HepG2 (cell line): Measurements from ENCODE around the gene SLC43A1. TPM values are rescaled to one million over a fixed set of nuclear protein-coding genes. Genes with fewer than 3 reads are reported as not detected.

Experiments used
- ATAC-seq: fragments of 200-7000 bp; cut with Tn5 transposase; 3 replicates; pipeline ENCODE4 v1.9.1; 2020; ENCODE audit warnings: mild to moderate bottlenecking, moderate library complexity
- BruUV-seq: library from RNA; stranded (reverse); fragments of 400-500 nt; replicated peaks from 2 replicates; lab custom pipeline; 2021; lab: Mats Ljungman, UMichigan
- CTCF ChIA-PET: fragments of 300-600 bp; formaldehyde crosslinking; extraction: SDS; loops from one replicate; lab custom pipeline; 2021; ENCODE audit warnings: low total read pairs, inconsistent platforms, low intra/inter-chr PET ratio; lab: Yijun Ruan, JAX
- POLR2A ChIA-PET: fragments of 350-600 bp; sonication (Branson Sonifier 250); formaldehyde crosslinking; loops from one replicate; lab custom pipeline; 2020; ENCODE audit warnings: antibody characterized with exemption, inconsistent platforms; lab: Yijun Ruan, JAX
- DNase-seq: peaks from one replicate; pipeline ENCODE4 v3.0.0-alpha.2; 2015; ENCODE audit warnings: low spot score
- FAIRE-seq: peaks from 3 replicates; lab custom pipeline; 2011; peaks lifted over from hg19 to GRCh38; lab: Jason Lieb, UNC
- H2AFZ ChIP-seq: one replicate; pipeline ENCODE4 v1.6.1; 2011; ENCODE audit warnings: low read length, inconsistent platforms
- H3K27ac ChIP-seq: fragments of 300-600 bp; 3 replicates; pipeline ENCODE4 v1.8.0; 2011; ENCODE audit warnings: mixed run types, mild to moderate bottlenecking, mixed read lengths, low read length, inconsistent platforms; ENCODE audit not compliant: insufficient read depth; ENCODE audit errors: extremely low read length
- H3K27me3 ChIP-seq, 2 experiments: fragments of 200-600 bp in 1 of 2; 2 replicates in 1 of 2; 3 replicates in 1 of 2; pipeline versions ENCODE4 v1.6.0 to v1.8.0; 2011; ENCODE audit warnings: low read length in 2 of 2, mild to moderate bottlenecking in 2 of 2, moderate library complexity in 2 of 2, inconsistent platforms in 1 of 2; ENCODE audit not compliant: insufficient read depth in 2 of 2, control insufficient read depth in 1 of 2
- H3K36me3 ChIP-seq, 2 experiments: fragments of 200-600 bp in 1 of 2; replicated peaks in 1 of 2; 2 replicates in 1 of 2; 3 replicates in 1 of 2; pipeline versions ENCODE4 v1.5.1 to v1.8.0; 2011; ENCODE audit warnings: low read length in 2 of 2, inconsistent platforms in 1 of 2; ENCODE audit not compliant: insufficient read depth in 2 of 2, control insufficient read depth in 1 of 2
- H3K4me1 ChIP-seq: 2 replicates; pipeline ENCODE4 v1.5.1; 2012; ENCODE audit warnings: low read length, inconsistent platforms; ENCODE audit not compliant: insufficient read depth
- H3K4me2 ChIP-seq: 2 replicates; pipeline ENCODE4 v1.6.0; 2011; ENCODE audit warnings: low read depth, low read length, inconsistent platforms
- H3K4me3 ChIP-seq, 3 experiments: fragments of 200-600 bp in 1 of 3; sonication (generic), shearing (Covaris generic) in 1 of 3; replicated peaks in 1 of 3; 2 replicates each; pipeline ENCODE4 v1.5.1; 2011 to 2016; ENCODE audit warnings: low read length in 3 of 3, inconsistent platforms in 2 of 3, low read depth in 2 of 3, mild to moderate bottlenecking in 2 of 3, control low read depth in 1 of 3, mixed read lengths in 1 of 3; ENCODE audit not compliant: insufficient read depth in 1 of 3
- H3K79me2 ChIP-seq: one replicate; pipeline ENCODE4 v1.6.1; 2011; ENCODE audit warnings: low read length, inconsistent platforms; ENCODE audit not compliant: insufficient read depth
- H3K9ac ChIP-seq: 2 replicates; pipeline ENCODE4 v1.6.0; 2011; ENCODE audit warnings: mild to moderate bottlenecking, low read depth, low read length, inconsistent platforms; ENCODE audit not compliant: insufficient read depth
- H3K9me3 ChIP-seq: 2 replicates; pipeline ENCODE4 v1.5.1; 2012; ENCODE audit warnings: mild to moderate bottlenecking, low read length
- H4K20me1 ChIP-seq: 2 replicates; pipeline ENCODE4 v1.6.0; 2011; ENCODE audit warnings: inconsistent platforms, mild to moderate bottlenecking, low read length, moderate library complexity; ENCODE audit not compliant: insufficient read depth
- AGO2 ChIP-seq: fragments of 200-400 bp; formaldehyde crosslinking; optimal IDR thresholded peaks from 2 replicates; pipeline ENCODE3; 2017; ENCODE audit warnings: mild to moderate bottlenecking, low read depth, low read length, moderate library complexity
- NONO ChIP-seq, 2 experiments: fragments of 450-650 bp in 1 of 2; sonication (generic) in 1 of 2; formaldehyde crosslinking in 1 of 2; IDR thresholded peaks in 1 of 2; conservative IDR thresholded peaks in 1 of 2; 2 replicates each; pipeline versions ENCODE4 v1.6.1 to v1.8.0; 2017 to 2022; ENCODE audit warnings: mild to moderate bottlenecking in 1 of 2, missing genetic modification reagents in 1 of 2, moderate library complexity in 1 of 2
- POLR2G ChIP-seq: fragments of 200-400 bp; formaldehyde crosslinking; IDR thresholded peaks from 2 replicates; pipeline ENCODE4 v1.6.1; 2018; ENCODE audit warnings: mild to moderate bottlenecking, low read depth, low read length, moderate library complexity
- RAD21 ChIP-seq: fragments of 450-650 bp; formaldehyde crosslinking; IDR thresholded peaks from 2 replicates; pipeline ENCODE4 v1.5.0; 2020; ENCODE audit warnings: mild to moderate bottlenecking
- RFX5 ChIP-seq: IDR thresholded peaks from 2 replicates; pipeline ENCODE4 v1.6.1; 2011; ENCODE audit warnings: low read depth, low read length, improper control_type of control experiment
- ZBTB38 ChIP-seq: sonication (generic); formaldehyde crosslinking; IDR thresholded peaks from 2 replicates; pipeline ENCODE4 v1.5.1; 2020; ENCODE audit warnings: mild to moderate bottlenecking, missing genetic modification reagents
- ZFAT ChIP-seq: sonication (generic); formaldehyde crosslinking; conservative IDR thresholded peaks from 2 replicates; pipeline ENCODE4 v1.8.1; 2023; ENCODE audit warnings: missing genetic modification reagents, inconsistent platforms
- ZFX ChIP-seq: sonication (generic); formaldehyde crosslinking; IDR thresholded peaks from 2 replicates; pipeline ENCODE4 v1.4.0; 2020; ENCODE audit warnings: mild to moderate bottlenecking, low read depth, missing genetic modification reagents, moderate library complexity
- ZNF10 ChIP-seq: sonication (generic); formaldehyde crosslinking; IDR thresholded peaks from 2 replicates; pipeline ENCODE4 v1.4.0; 2020; ENCODE audit warnings: mild to moderate bottlenecking, low read depth, missing genetic modification reagents, borderline replicate concordance
- ZNF17 ChIP-seq: sonication (generic); formaldehyde crosslinking; IDR thresholded peaks from 2 replicates; pipeline ENCODE4 v1.5.0; 2020; ENCODE audit warnings: mild to moderate bottlenecking, missing genetic modification reagents
- ZNF652 ChIP-seq: IDR thresholded peaks from 2 replicates; pipeline ENCODE4 v1.6.1; 2016; ENCODE audit warnings: low read depth, borderline replicate concordance
- ZNF678 ChIP-seq: sonication (generic); formaldehyde crosslinking; IDR thresholded peaks from 2 replicates; pipeline ENCODE4 v1.4.0; 2020; ENCODE audit warnings: mild to moderate bottlenecking, missing genetic modification reagents
- WGBS: methylation state at CpG from one replicate; pipeline ENCODE4 v1.1.6; 2017; ENCODE audit warnings: low lambda C conversion rate; 5-methylcytosine and 5-hydroxymethylcytosine counted together
- in situ Hi-C: cut with HindIII; loops from 2 replicates; pipeline ENCODE4 v1.10.0; 2017; ENCODE audit warnings: low pct_unique_long_range_greater_than_20kb; ENCODE audit not compliant: extremely low pct_ligation_motif_present
- intact Hi-C: fragments of 100-400 bp; cut with micrococcal nuclease; formaldehyde crosslinking; loops from one replicate; pipeline ENCODE4 v1.10.0; 2022; ENCODE audit not compliant: unreplicated experiment
- polyA plus RNA-seq, 8 experiments: library from polyadenylated mRNA; depleted of rRNA in 3 of 8; stranded (reverse) in 7 of 8; unstranded in 1 of 8; fragments of >200 nt; fragmentation: Illumina TruSeq in 4 of 8; extraction: Trizol in 4 of 8; gene quantifications; 2 replicates each; pipeline versions ENCODE4 v1.2.1 to v1.2.3, GENCODE V29; 2011 to 2016; ENCODE audit warnings: low read depth in 4 of 8, missing spikeins in 1 of 8, mixed read lengths in 1 of 8; ENCODE audit not compliant: insufficient read depth in 1 of 8
- total RNA-seq, 5 experiments: library from RNA; depleted of rRNA; stranded (reverse); fragments of >200 nt; fragmentation: Illumina TruSeq; extraction: Trizol; gene quantifications; 2 replicates each; pipeline ENCODE4 v1.2.3, GENCODE V29; 2016; ENCODE audit warnings: low read depth in 1 of 5
- TF ChIP-seq, protein P1 (sequence below): sonication (generic); formaldehyde crosslinking; IDR thresholded peaks from 2 replicates; pipeline ENCODE4 v1.4.0; 2020; ENCODE audit warnings: missing genetic modification reagents, borderline replicate concordance
- TF ChIP-seq, protein P2 (sequence below): sonication (generic); formaldehyde crosslinking; IDR thresholded peaks from 2 replicates; pipeline ENCODE4 v1.4.0; 2020; ENCODE audit warnings: missing genetic modification reagents
- TF ChIP-seq, protein P3 (sequence below): sonication (generic); formaldehyde crosslinking; IDR thresholded peaks from 2 replicates; pipeline ENCODE4 v1.4.0; 2020; ENCODE audit warnings: missing genetic modification reagents, borderline replicate concordance

SLC43A1 gene
- total and polyA plus RNA-seq, 2 of the 13 experiments (the other 11 are each of a cell fraction or from before 2014, with no cell fraction given) = 72.3 to 87.6 TPM

DNA sequence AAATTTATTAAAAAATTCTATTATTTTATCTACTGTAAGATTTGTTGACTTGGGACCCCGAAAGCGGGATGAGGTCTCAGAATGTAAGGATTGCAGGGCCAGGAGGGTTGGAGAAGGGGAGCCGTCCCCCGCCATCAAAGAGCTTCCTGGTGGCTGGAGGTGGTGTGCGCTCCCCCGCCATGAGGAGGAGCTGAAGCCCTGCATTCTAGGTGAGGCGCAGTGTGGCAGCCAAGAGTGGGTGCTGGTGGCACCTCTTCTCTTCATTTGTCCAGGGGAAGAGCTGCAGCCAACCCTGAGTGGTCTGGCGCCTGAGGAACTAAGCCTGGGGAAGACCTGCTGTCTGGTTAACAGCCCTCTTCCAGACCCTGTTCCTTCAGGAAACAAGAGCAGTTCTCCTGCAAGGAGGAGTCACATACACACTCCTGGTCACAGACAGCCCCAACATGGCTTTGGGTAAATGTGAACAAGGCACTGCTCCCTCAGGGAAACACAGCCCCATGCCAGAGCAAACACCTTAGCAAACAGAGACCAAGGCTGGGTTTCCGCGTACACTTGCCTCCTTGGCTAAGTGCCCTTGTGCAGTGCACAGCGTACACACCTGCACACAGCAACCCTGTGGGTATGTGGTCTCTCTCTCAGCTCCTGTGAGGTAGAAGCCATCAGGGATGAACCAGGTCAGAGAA is 37.9 kb downstream of the SLC43A1 start (continued):
- TF ChIP-seq, protein P1, sequence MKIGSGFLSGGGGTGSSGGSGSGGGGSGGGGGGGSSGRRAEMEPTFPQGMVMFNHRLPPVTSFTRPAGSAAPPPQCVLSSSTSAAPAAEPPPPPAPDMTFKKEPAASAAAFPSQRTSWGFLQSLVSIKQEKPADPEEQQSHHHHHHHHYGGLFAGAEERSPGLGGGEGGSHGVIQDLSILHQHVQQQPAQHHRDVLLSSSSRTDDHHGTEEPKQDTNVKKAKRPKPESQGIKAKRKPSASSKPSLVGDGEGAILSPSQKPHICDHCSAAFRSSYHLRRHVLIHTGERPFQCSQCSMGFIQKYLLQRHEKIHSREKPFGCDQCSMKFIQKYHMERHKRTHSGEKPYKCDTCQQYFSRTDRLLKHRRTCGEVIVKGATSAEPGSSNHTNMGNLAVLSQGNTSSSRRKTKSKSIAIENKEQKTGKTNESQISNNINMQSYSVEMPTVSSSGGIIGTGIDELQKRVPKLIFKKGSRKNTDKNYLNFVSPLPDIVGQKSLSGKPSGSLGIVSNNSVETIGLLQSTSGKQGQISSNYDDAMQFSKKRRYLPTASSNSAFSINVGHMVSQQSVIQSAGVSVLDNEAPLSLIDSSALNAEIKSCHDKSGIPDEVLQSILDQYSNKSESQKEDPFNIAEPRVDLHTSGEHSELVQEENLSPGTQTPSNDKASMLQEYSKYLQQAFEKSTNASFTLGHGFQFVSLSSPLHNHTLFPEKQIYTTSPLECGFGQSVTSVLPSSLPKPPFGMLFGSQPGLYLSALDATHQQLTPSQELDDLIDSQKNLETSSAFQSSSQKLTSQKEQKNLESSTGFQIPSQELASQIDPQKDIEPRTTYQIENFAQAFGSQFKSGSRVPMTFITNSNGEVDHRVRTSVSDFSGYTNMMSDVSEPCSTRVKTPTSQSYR (CRISPR knock-in tag) = no peak
- TF ChIP-seq RFX5 = no peak
- no peak for TF ChIP-seq ZNF17
- peak; percentile 48; the same call in 1 of the 2 replicates for TF ChIP-seq POLR2G
- no peak for TF ChIP-seq ZFX (CRISPR knock-in tag)
- TF ChIP-seq ZFAT (CRISPR knock-in tag) = no peak
- no peak for TF ChIP-seq ZBTB38

DNA sequence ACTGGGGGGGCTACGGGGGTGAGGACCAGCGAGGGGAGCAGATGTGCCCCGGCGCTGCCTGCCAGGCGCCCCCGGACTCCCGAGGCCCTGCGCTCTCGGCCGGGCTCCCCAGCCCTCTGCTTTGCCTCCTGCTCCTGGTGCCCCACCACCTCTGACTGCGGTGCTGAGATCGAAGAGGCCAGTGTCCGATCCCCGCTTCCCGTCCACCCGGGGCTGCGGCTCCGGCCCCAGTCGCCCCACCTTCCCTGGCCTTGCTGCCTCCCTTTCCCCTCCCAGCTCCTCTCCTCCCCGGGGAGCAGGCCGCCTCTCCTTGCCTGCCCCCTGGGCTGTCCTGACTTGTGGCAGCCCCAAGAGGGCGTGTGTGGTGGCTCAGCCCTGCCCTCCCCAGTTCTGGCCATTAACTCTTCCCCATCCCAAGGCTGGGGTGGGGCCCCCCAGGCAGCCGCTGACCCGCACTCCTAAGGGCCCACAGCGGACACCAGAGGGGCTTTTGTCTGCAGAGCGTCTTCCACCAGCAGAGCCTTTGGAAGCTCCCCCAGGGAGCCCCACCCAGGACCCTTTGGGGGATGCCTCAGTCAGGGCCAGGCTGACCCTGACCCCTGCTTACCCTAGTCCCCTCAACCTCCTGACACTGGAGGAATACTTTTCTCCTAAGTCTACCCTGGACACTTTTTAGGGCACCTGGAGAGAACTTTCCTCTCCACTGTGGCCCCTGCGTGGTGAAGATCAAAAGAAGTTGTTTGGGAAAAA is 38.6 kb downstream of the SLC43A1 start:
- 95% methylated on average over 24 of the region's 27 CpGs for WGBS
- CTCF ChIA-PET = no interaction called here
- no peaks in the 10 kb centered on the region for H3K27me3 ChIP-seq
- no peaks in the 10 kb centered on the region for H3K79me2 ChIP-seq
- no peak overlapping the region for H3K4me3 ChIP-seq
- POLR2A ChIA-PET = interaction anchor here (1.0 to 1.9 kb wide), 5 partner anchors 16 to 131 kb away, joined by 3 to 5 read pairs (median 3); partner anchors contain the start of genes RTN4RL2 and SLC43A1
- H3K4me1 ChIP-seq = peaks cover 53% of the 10 kb centered on the region
- intact Hi-C loops = no loop called here
- H2AFZ ChIP-seq = no peak overlapping the region
- no peaks in the 10 kb centered on the region for H3K9me3 ChIP-seq
- ATAC-seq (peak; percentile 39), DNase-seq (no peak), FAIRE-seq (no peak)
- no peaks in the 10 kb centered on the region for H4K20me1 ChIP-seq
- no peak overlapping the region for H3K9ac ChIP-seq
- H3K27ac ChIP-seq = no peak overlapping the region
- BruUV-seq = no TSS peak
- in situ Hi-C loops = no loop called here
- no peak overlapping the region for H3K4me2 ChIP-seq
- H3K36me3 ChIP-seq = no peaks in the 10 kb centered on the region
- TF ChIP-seq RAD21 = peak; percentile 44; the same call in 1 of the 2 replicates
- TF ChIP-seq AGO2 = peak; percentile 80
- TF ChIP-seq NONO (IDR thresholded peaks at IDR 0.05) = no peak
- TF ChIP-seq NONO (CRISPR knock-in tag; conservative IDR thresholded peaks at IDR 0.05) = no peak
- no peak for TF ChIP-seq ZNF678 (CRISPR knock-in tag)
- TF ChIP-seq, protein P2, sequence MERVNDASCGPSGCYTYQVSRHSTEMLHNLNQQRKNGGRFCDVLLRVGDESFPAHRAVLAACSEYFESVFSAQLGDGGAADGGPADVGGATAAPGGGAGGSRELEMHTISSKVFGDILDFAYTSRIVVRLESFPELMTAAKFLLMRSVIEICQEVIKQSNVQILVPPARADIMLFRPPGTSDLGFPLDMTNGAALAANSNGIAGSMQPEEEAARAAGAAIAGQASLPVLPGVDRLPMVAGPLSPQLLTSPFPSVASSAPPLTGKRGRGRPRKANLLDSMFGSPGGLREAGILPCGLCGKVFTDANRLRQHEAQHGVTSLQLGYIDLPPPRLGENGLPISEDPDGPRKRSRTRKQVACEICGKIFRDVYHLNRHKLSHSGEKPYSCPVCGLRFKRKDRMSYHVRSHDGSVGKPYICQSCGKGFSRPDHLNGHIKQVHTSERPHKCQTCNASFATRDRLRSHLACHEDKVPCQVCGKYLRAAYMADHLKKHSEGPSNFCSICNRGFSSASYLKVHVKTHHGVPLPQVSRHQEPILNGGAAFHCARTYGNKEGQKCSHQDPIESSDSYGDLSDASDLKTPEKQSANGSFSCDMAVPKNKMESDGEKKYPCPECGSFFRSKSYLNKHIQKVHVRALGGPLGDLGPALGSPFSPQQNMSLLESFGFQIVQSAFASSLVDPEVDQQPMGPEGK (CRISPR knock-in tag) = peak; percentile 39; the same call in 1 of the 2 replicates
- TF ChIP-seq, protein P3, sequence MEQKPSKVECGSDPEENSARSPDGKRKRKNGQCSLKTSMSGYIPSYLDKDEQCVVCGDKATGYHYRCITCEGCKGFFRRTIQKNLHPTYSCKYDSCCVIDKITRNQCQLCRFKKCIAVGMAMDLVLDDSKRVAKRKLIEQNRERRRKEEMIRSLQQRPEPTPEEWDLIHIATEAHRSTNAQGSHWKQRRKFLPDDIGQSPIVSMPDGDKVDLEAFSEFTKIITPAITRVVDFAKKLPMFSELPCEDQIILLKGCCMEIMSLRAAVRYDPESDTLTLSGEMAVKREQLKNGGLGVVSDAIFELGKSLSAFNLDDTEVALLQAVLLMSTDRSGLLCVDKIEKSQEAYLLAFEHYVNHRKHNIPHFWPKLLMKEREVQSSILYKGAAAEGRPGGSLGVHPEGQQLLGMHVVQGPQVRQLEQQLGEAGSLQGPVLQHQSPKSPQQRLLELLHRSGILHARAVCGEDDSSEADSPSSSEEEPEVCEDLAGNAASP = no peak
- no peak for TF ChIP-seq ZNF10
- TF ChIP-seq ZNF652 (CRISPR knock-in tag) = peak; percentile 47; the same call in 1 of the 2 replicates
